H1 (cell line): ENCODE data around the gene PLXND1. TPM values are rescaled to one million over a fixed set of nuclear protein-coding genes. Genes with fewer than 3 reads are reported as not detected.

Source experiments
- CTCF ChIA-PET: fragments of 300-600 bp; sonication (Branson Sonifier 250); formaldehyde crosslinking; loops from one replicate; lab custom pipeline; 2021; ENCODE audit not compliant: partially characterized antibody; lab: Charles Lee
- POLR2A ChIA-PET: fragments of 300-600 bp; sonication (Branson Sonifier 250); formaldehyde crosslinking; loops from one replicate; lab custom pipeline; 2021; ENCODE audit warnings: inconsistent platforms; ENCODE audit not compliant: partially characterized antibody; lab: Charles Lee
- DNase-seq, 2 experiments: peaks; one replicate each; pipeline versions ENCODE4 v3.0.0 to v3.0.0-alpha.2; 2010 to 2022; ENCODE audit warnings: low spot score in 2 of 2, low read depth in 1 of 2, mixed read lengths in 1 of 2
- FAIRE-seq: peaks from 2 replicates; lab custom pipeline; 2011; peaks lifted over from hg19 to GRCh38; lab: Jason Lieb, UNC
- H2AFZ ChIP-seq: 2 replicates; pipeline ENCODE4 v1.8.1; 2012; ENCODE audit warnings: low read length, inconsistent platforms
- H2AK5ac ChIP-seq: 2 replicates; pipeline ENCODE4 v1.6.1; 2013; ENCODE audit warnings: low read depth, low read length
- H2BK120ac ChIP-seq: replicated peaks from 2 replicates; pipeline ENCODE3; 2013; ENCODE audit warnings: low read depth, low read length, inconsistent platforms
- H2BK12ac ChIP-seq: 2 replicates; pipeline ENCODE4 v1.6.1; 2013; ENCODE audit warnings: low read depth, low read length
- H2BK15ac ChIP-seq: 2 replicates; pipeline ENCODE4 v1.6.1; 2013; ENCODE audit warnings: low read length
- H2BK20ac ChIP-seq: 2 replicates; pipeline ENCODE4 v1.6.1; 2013; ENCODE audit warnings: low read length
- H2BK5ac ChIP-seq: 2 replicates; pipeline ENCODE4 v1.6.1; 2013; ENCODE audit warnings: low read depth, low read length
- H3K14ac ChIP-seq: 2 replicates; pipeline ENCODE4 v1.6.1; 2013; ENCODE audit warnings: inconsistent platforms; ENCODE audit not compliant: insufficient read length
- H3K18ac ChIP-seq: 2 replicates; pipeline ENCODE4 v1.6.1; 2013; ENCODE audit warnings: low read length; ENCODE audit errors: extremely low read depth
- H3K23ac ChIP-seq: 2 replicates; pipeline ENCODE4 v1.6.1; 2013; ENCODE audit warnings: inconsistent platforms; ENCODE audit not compliant: insufficient read length
- H3K23me2 ChIP-seq: 2 replicates; pipeline ENCODE4 v1.6.1; 2013; ENCODE audit warnings: low read depth, low read length
- H3K27ac ChIP-seq: 2 replicates; pipeline ENCODE4 v1.6.1; 2011; ENCODE audit warnings: low read depth, low read length, inconsistent platforms
- H3K27me3 ChIP-seq, 4 experiments: replicated peaks in 1 of 4; 1 replicate in 1 of 4; 2 replicates in 3 of 4; pipeline versions ENCODE4 v1.6.1 to v1.8.1; 2011 to 2013; ENCODE audit warnings: low read length in 3 of 4, mild to moderate bottlenecking in 3 of 4, inconsistent platforms in 2 of 4, mixed read lengths in 2 of 4, moderate library complexity in 1 of 4; ENCODE audit not compliant: control insufficient read depth in 3 of 4, insufficient read depth in 3 of 4; ENCODE audit errors: extremely low read depth in 1 of 4
- H3K36me3 ChIP-seq, 4 experiments: 2 replicates each; pipeline versions ENCODE4 v1.6.1 to v1.8.1; 2011 to 2013; ENCODE audit warnings: mild to moderate bottlenecking in 4 of 4, low read length in 3 of 4, moderate library complexity in 2 of 4, control low read depth in 1 of 4, inconsistent platforms in 1 of 4; ENCODE audit not compliant: insufficient read depth in 4 of 4, control insufficient read depth in 2 of 4
- H3K4ac ChIP-seq: replicated peaks from 2 replicates; pipeline ENCODE3; 2013; ENCODE audit warnings: low read length, low read depth, mixed read lengths, inconsistent platforms; ENCODE audit not compliant: insufficient read length
- H3K4me1 ChIP-seq, 4 experiments: replicated peaks in 1 of 4; 1 replicate in 1 of 4; 2 replicates in 3 of 4; pipeline versions ENCODE4 v1.6.1 to v1.8.1; 2011 to 2013; ENCODE audit warnings: low read length in 3 of 4, inconsistent platforms in 2 of 4, mixed read lengths in 1 of 4; ENCODE audit not compliant: insufficient read depth in 4 of 4, control insufficient read depth in 3 of 4
- H3K4me2 ChIP-seq, 2 experiments: 2 replicates each; pipeline versions ENCODE4 v1.6.1 to v1.8.1; 2011 to 2013; ENCODE audit warnings: low read depth in 2 of 2, low read length in 2 of 2, control low read depth in 1 of 2, inconsistent platforms in 1 of 2, mild to moderate bottlenecking in 1 of 2; ENCODE audit not compliant: insufficient read depth in 1 of 2
- H3K4me3 ChIP-seq, 4 experiments: fragments of 200-600, 300-600 bp in 1 of 4; sonication (generic), shearing (Covaris generic), sonication (Bioruptor Twin) in 1 of 4; 2 replicates each; pipeline versions ENCODE4 v1.5.1 to v1.8.1; 2011 to 2016; ENCODE audit warnings: low read length in 4 of 4, low read depth in 3 of 4, control low read depth in 2 of 4, inconsistent platforms in 2 of 4, mild to moderate bottlenecking in 2 of 4, mixed read lengths in 1 of 4, moderate library complexity in 1 of 4; ENCODE audit not compliant: insufficient read depth in 2 of 4; ENCODE audit errors: extremely low read depth in 1 of 4
- H3K56ac ChIP-seq: replicated peaks from 2 replicates; pipeline ENCODE3; 2013; ENCODE audit warnings: low read depth, mild to moderate bottlenecking, mixed read lengths, low read length, inconsistent platforms; ENCODE audit not compliant: insufficient read length
- H3K79me1 ChIP-seq: 2 replicates; pipeline ENCODE4 v1.6.1; 2013; ENCODE audit warnings: low read depth, low read length, control low read depth
- H3K79me2 ChIP-seq, 2 experiments: 2 replicates each; pipeline versions ENCODE4 v1.6.1 to v1.8.1; 2012 to 2013; ENCODE audit warnings: low read length in 2 of 2, mild to moderate bottlenecking in 2 of 2, inconsistent platforms in 1 of 2; ENCODE audit not compliant: insufficient read depth in 2 of 2, control insufficient read depth in 1 of 2
- H3K9ac ChIP-seq, 4 experiments: replicated peaks in 1 of 4; 1 replicate in 1 of 4; 2 replicates in 3 of 4; pipeline versions ENCODE4 v1.6.1 to v1.8.1; 2011 to 2013; ENCODE audit warnings: low read depth in 3 of 4, low read length in 3 of 4, control low read depth in 2 of 4, mild to moderate bottlenecking in 2 of 4, moderate library complexity in 2 of 4, inconsistent platforms in 1 of 4; ENCODE audit errors: extremely low read depth in 1 of 4
- H3K9me3 ChIP-seq, 2 experiments: 2 replicates each; pipeline versions ENCODE4 v1.6.1 to v1.8.1; 2012 to 2013; ENCODE audit warnings: mild to moderate bottlenecking in 2 of 2, moderate library complexity in 2 of 2, control low read depth in 1 of 2, inconsistent platforms in 1 of 2, low read depth in 1 of 2, low read length in 1 of 2, mixed read lengths in 1 of 2; ENCODE audit not compliant: insufficient read depth in 2 of 2
- H4K20me1 ChIP-seq, 2 experiments: replicated peaks in 1 of 2; 2 replicates each; pipeline versions ENCODE3 to v1.8.1; 2011 to 2013; ENCODE audit warnings: inconsistent platforms in 2 of 2, low read length in 2 of 2, mild to moderate bottlenecking in 1 of 2; ENCODE audit not compliant: insufficient read depth in 2 of 2, control insufficient read depth in 1 of 2
- H4K5ac ChIP-seq: 2 replicates; pipeline ENCODE4 v1.6.1; 2013; ENCODE audit warnings: low read length, low read depth, mixed read lengths, inconsistent platforms; ENCODE audit not compliant: insufficient read length
- H4K8ac ChIP-seq: 2 replicates; pipeline ENCODE4 v1.8.0; 2013; ENCODE audit warnings: mild to moderate bottlenecking, moderate library complexity, low read length, inconsistent platforms; ENCODE audit not compliant: insufficient read depth; ENCODE audit errors: extremely low read depth
- H4K91ac ChIP-seq: replicated peaks from 2 replicates; pipeline ENCODE3; 2013; ENCODE audit warnings: low read length, mixed read lengths, inconsistent platforms; ENCODE audit not compliant: insufficient read length
- BACH1 ChIP-seq: IDR thresholded peaks from 2 replicates; pipeline ENCODE4 v1.6.1; 2012; ENCODE audit warnings: low read length, improper control_type of control experiment
- JUN ChIP-seq: IDR thresholded peaks from 2 replicates; pipeline ENCODE4 v1.6.1; 2011; ENCODE audit warnings: low read depth, mild to moderate bottlenecking, improper control_type of control experiment, low read length
- PHF8 ChIP-seq: fragments of 200-600 bp; sonication (generic); conservative IDR thresholded peaks from 2 replicates; pipeline ENCODE4 v1.7.1; 2012; ENCODE audit warnings: low read depth, mild to moderate bottlenecking, inconsistent platforms, low read length, moderate library complexity
- RFX5 ChIP-seq: IDR thresholded peaks from 2 replicates; pipeline ENCODE4 v1.6.1; 2011; ENCODE audit warnings: low read depth, low read length, improper control_type of control experiment, borderline replicate concordance
- SP2 ChIP-seq: IDR thresholded peaks from 2 replicates; pipeline ENCODE4 v1.6.1; 2012; ENCODE audit warnings: mild to moderate bottlenecking, low read length, inconsistent platforms
- SP4 ChIP-seq: IDR thresholded peaks from 2 replicates; pipeline ENCODE4 v1.6.1; 2012; ENCODE audit warnings: low read length, inconsistent platforms
- WGBS, 2 experiments: shearing (Covaris generic) in 1 of 2; methylation state at CpG; one replicate each; pipeline versions ENCODE4 v1.1.6 to v1.1.7; 2013 to 2015; ENCODE audit warnings: low lambda C conversion rate in 2 of 2, mixed read lengths in 2 of 2, inconsistent platforms in 1 of 2, low coverage in 1 of 2, missing lambda C conversion rate in 1 of 2; ENCODE audit not compliant: insufficient replicate concordance in 2 of 2, insufficient coverage in 1 of 2, insufficient read length in 1 of 2; ENCODE audit errors: extremely low coverage in 1 of 2, missing lambda C conversion rate in 1 of 2; 5-methylcytosine and 5-hydroxymethylcytosine counted together
- polyA plus RNA-seq, 7 experiments: library from polyadenylated mRNA; depleted of rRNA in 3 of 7; stranded (reverse) in 5 of 7; unstranded in 2 of 7; fragments of >200 nt in 5 of 7; fragments of 200-250 nt in 2 of 7; gene quantifications; 1 replicate in 5 of 7; 2 replicates in 1 of 7; 4 replicates in 1 of 7; pipeline versions ENCODE4 v1.2.1 to v1.2.3, GENCODE V29; 2011 to 2013; ENCODE audit warnings: missing spikeins in 2 of 7, mixed read lengths in 2 of 7
- total RNA-seq: library from RNA; stranded (reverse); fragmentation: NEBNext Ultra II Directional; extraction: Animal tissue kit (Norgen Biotek cat#: 25700); gene quantifications from 2 replicates; pipeline ENCODE4 v1.2.1, GENCODE V29; 2021

Gene PLXND1
- total and polyA plus RNA-seq, 2 of the 8 experiments (the other 6 are each of a cell fraction or from before 2014, with no cell fraction given) = 17.7 to 66.4 TPM

- CTCF ChIA-PET = interaction anchor here (1.0 to 1.2 kb wide), 3 partner anchors 29 to 82 kb away, joined by 3 read pairs; partner anchors contain the start of gene H1-8
- DNase-seq (no peak), FAIRE-seq (no peak)
- TF ChIP-seq BACH1 (no peak), SP4 (no peak), PHF8 (no peak), JUN (no peak), SP2 (no peak), RFX5 (no peak)
- Histone ChIP-seq H3K27ac (no peak overlapping the region), H3K79me2 (no peaks in the 10 kb centered on the region), H2BK120ac (no peak overlapping the region), H3K23me2 (no peaks in the 10 kb centered on the region), H3K9ac (no peak overlapping the region; a peak in 1 of 7 replicates), H3K4ac (no peak overlapping the region), H2AK5ac (no peak overlapping the region), H3K4me1 (peaks cover 0 to 19% (median 2%) of the 10 kb centered on the region in 4 experiments; a peak in 4 of 7 replicates), H3K18ac (no peak overlapping the region), H4K91ac (no peak overlapping the region), H3K23ac (no peak overlapping the region), H4K5ac (no peak overlapping the region), H3K27me3 (no peaks in the 10 kb centered on the region), H3K14ac (no peak overlapping the region), H4K20me1 (peaks cover 0 to 2% of the 10 kb centered on the region in 2 experiments), H2BK5ac (no peak overlapping the region; the same call in 1 of the 2 replicates), H2BK20ac (no peak overlapping the region), H3K4me2 (no peak overlapping the region), H3K56ac (no peak overlapping the region), H2AFZ (no peak overlapping the region), H2BK12ac (no peak overlapping the region), H3K79me1 (no peaks in the 10 kb centered on the region), H4K8ac (no peak overlapping the region), H3K9me3 (no peaks in the 10 kb centered on the region), H3K4me3 (no peak overlapping the region), H3K36me3 (no peaks in the 10 kb centered on the region), H2BK15ac (no peak overlapping the region)
- WGBS, 2 experiments = 93% methylated on average over 18 of the region's 18 CpGs; no CpG with 5 or more reads in 1 of the 2 experiments
- POLR2A ChIA-PET = no interaction called here
Observed at GRCh38 chr3:129572603-129573002, 33.9 kb downstream of the PLXND1 start.
